NCI-H446 (cell line): ENCODE results near the gene BRI3BP.
"Not testable (repeated sequence)": the region's sequence is repeated elsewhere in the genome, so short reads cannot be mapped to it uniquely, and the experiment has no call there.

ENCODE experiments used
- DNase-seq, 2 experiments: peaks; one replicate each; lab custom pipeline; 2025; lab: John Stamatoyannopoulos, UW

Gene BRI3BP

DNA sequence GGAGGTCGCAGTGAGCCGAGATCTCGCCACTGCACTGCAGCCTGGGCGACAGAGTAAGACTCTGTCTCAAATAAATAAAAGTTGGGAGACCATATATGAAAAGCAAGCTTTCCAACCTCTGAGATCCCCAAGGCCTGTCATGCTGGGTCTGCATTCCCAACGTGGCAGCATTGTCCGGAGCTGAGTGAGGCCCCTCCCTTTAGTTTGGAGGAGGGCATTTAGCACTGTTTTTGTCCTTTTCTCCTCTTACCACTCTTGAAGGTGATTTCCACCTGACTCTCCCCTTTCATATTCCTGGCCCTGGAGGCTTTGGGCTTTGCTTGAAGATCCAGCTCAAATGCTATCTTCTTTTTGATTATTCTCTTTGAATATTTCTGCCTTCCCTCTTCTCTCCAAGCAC is 74.9 kb downstream of the BRI3BP start:
- DNase-seq, result no peak

DNA sequence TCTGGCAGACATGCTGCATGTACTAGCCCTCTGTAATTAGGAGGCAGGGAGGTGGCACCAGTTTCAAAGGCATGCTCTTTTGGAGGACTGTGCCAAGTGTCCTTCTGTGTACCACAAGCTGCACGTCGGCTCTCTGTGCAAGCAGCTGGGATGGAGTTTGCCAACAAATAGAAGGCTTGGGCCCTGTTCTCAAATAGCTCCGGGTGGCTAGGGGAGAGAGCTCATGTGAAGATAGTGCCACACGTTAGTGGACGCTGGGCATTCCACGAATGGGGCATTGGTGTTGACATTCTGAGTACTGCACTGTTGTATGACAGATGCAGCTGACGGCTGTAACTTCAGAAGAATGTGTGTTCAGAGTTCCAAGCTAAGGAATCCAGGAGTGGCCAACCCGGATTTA is 76.2 kb downstream of the BRI3BP start:
- DNase-seq, result peak in 1 of 2 experiments; percentile 34

DNA sequence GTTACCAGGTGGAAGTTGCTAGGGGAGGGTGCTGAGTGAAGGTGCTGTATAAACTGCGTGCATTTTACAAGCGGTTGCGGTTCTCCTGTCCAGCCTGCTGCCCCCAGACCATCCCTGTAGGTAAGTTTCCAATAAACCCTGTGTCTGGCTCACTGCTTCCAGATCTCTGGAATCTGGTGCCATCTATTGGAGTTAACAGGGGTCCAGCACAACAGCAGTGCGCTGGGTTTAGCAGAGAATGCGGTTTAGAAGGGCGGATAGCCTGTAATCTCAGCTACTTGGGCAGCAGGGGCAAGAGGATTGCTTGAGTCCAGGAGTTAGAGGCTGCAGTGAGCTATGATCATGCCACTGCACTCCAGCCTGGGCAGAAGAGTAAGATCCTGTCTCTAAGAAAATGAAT is 76.7 kb downstream of the BRI3BP start:
- DNase-seq, result no peak

DNA sequence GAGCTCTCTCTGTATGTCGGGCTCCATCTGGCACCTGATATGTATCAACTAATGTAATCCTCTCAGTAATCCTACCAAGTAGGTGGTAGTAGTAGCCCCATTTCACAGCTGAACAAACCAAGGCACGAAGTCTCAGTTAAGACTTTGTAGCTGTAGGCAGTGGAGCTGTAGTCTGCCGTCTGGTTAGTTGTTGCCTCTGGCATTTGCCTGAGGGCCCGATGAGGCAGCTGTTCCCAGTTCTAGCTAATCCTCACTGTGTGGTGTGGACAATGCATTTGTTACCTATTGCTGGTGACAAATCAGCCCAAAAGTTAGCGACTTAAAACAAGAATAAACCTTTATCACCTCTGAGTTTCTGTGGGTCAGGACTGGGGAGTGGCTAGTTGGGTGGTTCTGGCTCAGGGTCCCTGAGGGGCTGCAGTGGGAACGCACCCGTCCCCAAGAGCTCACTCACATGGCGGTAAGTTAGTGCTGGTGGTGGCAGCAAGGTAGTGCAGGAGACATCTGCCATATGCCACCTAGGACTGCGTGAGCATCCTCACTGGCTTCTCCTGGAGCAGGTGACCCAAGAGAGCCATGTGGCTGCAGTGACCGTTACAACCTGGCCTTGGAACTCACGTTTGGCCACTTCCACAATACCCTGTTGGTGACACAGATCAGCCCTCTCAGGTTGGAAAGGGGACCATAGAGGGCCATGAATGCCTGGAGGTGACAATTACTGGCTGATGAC is 77.4 kb downstream of the BRI3BP start:
- no peak for DNase-seq

DNA sequence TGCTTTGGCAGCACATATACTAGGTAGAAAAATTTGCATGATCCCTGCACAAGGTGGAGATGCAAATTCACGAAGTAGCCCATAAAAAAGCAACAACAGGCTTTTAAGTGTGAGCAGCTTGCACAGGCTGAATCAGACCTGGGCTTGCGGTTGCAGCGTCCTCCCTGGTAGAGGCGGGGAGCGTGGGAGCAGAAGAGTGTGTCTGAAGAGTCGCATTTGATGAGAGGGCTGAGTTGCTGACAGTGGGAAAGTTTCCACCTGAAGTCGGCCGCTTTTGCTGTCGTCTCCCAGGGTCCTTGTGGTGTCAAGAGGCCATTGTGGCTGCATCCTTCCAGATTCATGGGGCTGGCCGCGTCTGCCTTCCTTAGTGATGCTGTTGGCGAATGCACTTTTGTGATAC is 78.0 kb downstream of the BRI3BP start:
- no peak for DNase-seq

DNA sequence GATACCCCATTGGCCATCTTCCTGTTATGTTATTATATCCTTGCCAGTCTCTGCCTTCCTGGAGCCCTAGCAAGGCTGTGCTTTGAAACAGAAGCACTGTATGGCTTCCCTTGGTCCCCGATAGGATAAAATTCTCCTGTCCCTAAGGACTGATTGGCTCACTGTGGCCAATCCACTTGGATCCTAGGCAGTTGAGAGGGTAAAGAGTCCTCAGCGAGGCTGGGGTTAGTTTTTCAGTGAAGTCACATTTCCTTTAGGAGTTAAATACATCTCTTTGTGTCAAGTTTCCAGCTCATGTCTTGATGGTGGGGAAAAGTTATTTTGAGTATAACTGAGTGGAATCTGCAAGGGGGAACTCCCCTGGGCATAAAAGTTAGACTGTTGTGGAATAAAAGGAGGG is 79.1 kb downstream of the BRI3BP start:
- no peak for DNase-seq

DNA sequence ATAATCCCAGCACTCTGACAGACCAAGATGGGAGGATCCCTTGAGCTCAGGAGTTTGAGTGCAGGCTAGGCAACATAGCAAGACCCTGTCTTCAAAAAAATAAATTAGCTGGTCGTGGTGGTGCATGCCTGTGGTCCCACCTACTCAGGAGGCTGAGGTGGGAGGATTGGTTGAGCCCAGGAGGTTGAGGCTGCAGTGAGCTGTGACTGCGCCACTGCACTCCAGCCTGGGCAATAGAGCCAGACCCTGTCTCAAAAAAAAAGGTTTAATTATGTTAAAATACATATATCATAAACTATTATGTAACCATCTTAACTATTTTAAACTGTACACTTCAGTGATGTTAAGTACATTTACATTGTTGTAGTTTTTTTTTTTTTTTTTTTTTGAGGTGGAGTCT is 80.8 kb downstream of the BRI3BP start:
- not testable (repeated sequence) for DNase-seq

DNA sequence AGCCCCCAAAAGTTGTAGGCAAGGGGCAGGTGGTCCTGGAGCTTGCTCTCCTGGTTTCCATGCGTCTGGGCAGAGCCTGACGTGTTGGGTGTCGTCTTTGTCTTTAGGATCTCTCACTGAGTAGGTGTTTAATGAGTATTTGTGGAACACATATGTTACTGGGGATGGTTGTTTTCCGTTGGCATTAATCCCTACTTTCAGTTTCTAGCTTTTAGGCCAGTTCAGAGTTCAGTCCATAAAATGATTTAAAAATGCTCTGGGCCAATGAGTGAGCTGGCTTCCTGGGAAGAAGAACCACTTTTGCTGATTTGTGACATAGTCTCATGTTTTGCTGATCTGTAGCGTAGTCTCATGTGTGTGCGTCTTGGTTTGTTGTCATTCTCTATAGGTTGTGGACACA is 82.7 kb downstream of the BRI3BP start:
- DNase-seq, result no peak

DNA sequence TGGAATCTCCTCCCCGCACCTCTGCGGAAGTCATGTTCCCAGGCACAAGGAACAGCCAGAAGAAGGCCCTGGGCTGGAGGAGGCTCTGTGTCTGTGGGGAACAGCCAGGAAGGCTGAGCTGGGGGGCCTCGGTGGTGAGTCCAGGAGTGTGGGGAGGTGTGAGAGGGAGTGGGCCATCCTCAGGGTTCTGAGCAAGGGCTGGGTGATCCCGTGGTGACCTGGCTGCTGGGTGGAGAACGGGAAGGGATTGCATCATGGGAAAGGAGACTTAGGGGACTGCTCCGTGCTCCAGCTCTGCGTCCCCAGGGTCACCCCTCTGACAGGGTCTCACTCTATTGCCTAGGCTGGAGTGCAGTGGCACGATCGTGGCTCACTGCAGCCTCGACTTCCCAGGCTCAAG is 85.6 kb downstream of the BRI3BP start:
- no peak for DNase-seq

DNA sequence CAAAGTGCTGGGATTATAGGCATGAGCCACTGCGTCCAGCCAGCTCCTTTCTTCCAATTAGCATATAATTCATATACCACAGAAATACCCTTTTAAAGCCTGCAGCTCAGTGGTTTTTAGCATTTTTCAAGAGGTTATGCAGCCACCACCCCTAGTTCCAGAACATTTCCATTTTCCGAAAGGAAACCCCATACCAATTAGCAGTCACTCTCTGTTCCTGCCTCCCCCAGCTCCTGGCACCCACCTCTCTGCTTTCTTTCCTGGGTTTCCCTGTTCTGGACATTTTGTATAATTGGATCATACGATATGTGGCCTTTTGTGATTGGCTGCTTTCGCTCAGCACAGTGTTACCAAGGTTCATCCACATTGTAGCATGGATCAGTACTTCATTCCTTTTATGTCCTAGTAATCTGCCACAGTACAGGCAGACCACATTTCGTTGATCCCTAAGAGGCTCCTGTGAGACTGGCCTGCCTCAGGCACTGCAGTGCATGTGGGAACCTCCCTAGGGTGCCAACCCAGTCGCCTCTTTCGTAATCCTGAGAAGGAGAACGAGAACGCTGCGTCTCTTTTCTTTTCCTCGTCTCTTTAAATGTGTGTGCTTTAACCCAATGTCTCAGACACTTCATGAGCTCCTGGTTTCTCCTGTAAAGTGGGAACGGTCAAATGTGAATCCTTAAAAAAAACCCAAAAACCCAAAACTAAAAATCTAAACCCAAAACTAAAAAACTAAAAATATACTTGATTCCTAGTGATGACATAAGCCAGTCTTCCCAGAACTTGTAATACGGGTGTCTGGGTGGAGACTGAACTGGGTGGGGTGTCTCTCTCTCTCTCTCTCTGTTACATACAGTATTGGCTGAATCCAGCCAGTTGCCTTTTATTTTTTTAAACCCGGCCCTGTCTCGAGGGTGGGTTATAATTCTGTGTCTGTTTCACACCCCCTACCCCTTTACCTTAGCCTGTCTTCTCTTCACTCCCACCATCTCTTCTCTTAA is 86.5 kb downstream of the BRI3BP start:
- no peak for DNase-seq
